GM19397 (cell line): ENCODE data around the gene SSBP3.

Experiments
- ATAC-seq: cut with Tn5 transposase; IDR thresholded peaks from one replicate; pipeline ENCODE4 v1.9.1; 2021; ENCODE audit warnings: mild to moderate bottlenecking, moderate library complexity; ENCODE audit not compliant: unreplicated experiment

Gene SSBP3

DNA sequence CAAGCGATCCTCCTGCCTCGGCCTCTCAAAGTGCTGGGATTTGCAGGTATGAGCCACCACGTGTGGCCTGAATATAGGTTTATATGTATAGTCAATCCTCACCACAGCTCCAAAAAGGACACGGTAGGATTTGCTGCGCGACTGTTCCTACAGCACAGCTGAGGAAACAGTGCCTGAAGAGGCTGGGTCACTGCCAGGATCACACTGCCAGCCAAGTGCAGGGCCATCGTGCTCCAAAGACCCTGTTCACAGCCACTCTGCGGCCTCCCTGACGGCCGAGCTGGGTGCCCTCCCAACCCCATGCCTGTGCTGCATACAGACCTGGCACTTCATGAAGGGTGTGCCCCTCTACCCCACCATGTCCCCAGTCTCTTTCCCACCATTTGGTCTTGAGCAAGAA is 134.9 kb downstream of the SSBP3 start:
- no peak for ATAC-seq

- no peak for ATAC-seq
Measured at GRCh38 chr1:54270543-54270942, 135.7 kb downstream of the SSBP3 start.

DNA sequence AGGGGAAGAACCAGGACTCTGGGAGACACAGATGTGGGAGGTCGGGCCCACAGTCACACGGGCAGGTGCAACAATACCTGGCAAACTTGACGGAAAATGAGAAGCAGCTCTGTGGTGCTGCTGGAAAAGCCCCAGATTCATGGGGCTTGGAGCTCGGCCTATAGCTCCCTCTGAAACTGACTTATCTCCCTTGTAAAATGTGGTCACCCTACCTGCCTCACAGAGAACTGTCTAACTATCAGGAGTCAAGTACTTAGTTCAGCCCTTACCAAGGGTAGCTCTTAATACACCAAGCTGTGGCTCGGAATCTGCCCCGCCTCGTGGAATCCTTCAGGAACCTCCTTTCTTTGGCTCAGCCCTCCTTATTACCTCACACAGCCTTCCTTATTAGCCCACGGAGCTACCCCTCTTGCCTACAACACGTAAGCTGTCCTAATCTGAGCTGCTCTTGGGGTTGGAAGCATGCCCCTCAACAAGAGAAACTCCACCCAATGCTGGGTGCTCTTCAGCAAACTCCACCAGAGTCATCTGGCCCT is 137.4 kb downstream of the SSBP3 start:
- ATAC-seq: no peak

DNA sequence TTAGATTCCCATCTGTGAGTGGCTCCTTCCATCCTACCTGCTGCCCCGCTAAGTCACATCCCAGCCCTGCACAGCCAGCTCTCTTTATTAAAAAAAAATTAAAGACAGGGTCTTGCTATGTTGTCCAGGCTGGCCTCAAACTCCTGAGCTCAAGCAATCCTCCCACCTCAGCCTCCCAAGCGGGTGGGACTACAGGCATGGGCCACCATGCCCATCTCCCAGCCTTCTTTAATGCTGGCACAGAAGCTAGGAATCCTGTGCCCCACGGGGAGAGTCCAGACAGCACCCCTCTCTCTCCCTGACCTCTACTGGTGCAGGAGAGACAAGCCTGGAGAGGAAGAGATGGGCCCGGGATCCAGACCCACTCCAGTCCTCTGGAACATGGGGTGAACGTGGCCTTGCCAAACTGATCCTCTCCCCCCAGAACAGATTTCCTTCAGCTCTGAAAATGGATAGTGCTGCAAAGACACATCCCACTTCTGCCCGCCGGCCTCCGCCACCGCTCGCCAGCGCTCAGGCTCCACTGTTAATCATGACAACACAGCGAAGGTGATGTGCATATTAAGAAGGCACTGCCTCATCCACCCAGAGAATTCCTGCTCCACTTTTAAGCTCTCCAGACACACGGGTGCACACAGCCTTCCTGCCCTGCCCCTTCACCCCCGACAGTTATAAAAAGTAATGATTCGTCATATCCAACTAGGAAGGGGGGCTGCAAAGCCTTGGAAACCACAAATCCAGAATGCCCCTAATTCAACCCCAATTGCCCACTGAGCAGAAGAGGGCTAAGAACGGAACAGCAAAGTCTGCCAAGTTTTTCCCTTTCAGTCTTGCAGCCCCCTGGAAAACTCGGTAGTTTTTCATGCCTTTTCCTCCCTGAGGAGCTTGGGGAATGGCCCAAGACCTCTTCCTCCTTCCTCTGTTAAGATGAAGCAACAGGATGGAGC is 138.1 kb downstream of the SSBP3 start:
- ATAC-seq: no peak

- ATAC-seq: no peak
Measured at GRCh38 chr1:54266908-54267307, 139.3 kb downstream of the SSBP3 start.

- no peak for ATAC-seq
Measured at GRCh38 chr1:54266195-54266594, 140.0 kb downstream of the SSBP3 start.

DNA sequence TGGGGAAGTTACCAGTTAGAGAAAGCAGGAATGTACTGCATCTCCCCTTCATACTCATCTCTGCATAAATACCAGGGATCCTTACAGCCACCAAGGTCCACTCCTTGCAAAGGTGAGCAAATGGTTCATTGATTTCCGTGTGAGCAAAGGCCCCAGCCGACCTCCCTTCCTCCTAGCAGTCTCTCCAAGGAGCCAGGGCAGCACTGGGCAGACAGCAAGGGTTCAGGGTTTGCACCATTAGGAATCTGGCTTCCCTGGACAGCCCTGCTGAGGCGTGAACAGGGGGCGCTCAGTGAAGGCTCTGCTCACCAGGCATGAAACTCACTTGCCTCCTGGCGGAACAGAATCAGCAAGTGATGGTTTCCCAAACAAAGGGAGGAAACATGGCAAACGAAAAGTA is 140.5 kb downstream of the SSBP3 start:
- ATAC-seq: no peak

DNA sequence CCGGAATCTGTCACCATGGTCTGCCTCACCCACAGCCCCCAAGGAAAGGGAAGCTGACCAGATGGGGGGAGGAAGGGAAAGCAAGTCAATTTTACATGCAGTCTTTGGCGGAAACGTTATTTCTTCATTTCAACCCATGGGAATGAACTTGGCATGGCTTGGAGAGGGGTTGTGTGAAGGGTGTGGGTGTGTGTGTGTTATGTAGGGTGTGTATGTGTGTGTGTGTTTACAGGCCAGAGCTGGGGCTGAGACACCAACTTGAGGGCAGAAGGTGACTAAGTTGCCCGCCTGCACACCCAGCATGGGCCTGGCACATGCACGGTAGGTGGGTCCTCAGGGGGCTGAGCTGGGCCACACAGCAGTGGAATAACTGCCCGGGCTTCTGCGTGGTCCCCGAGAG is 141.1 kb downstream of the SSBP3 start:
- ATAC-seq: no peak

DNA sequence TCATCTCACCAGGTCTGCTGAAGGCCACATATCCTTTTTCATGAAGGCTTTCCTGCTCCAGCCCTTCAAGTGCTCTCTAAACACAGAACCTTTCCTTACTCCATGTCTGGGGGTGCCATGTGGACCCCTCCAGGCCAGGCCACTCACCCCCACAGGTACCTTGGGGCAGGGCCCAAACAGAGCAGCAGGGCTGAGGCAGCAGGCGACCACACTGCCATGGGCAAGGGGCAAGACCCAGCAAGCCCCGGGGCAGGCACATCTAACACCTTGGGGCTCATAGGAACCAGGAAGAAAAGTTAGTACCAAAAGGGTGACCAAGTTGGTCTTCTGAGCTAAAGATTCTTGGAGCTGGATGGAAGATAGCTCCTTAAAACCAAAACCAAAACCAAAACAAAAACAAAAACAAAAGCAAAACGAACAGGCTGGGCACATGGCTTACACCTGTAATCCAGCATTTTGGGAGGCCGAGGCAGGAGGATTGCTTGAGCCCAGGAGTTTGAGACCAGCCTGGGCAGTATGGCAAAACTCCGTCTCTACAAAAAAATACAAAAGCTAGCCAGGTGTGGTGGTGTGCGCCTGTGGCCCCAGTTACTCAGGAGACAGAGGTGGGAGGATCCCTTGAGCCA is 142.5 kb downstream of the SSBP3 start:
- no peak for ATAC-seq

GRCh38 chr1:54262244-54262643 is 143.9 kb downstream of the SSBP3 start:
- ATAC-seq: no peak

DNA sequence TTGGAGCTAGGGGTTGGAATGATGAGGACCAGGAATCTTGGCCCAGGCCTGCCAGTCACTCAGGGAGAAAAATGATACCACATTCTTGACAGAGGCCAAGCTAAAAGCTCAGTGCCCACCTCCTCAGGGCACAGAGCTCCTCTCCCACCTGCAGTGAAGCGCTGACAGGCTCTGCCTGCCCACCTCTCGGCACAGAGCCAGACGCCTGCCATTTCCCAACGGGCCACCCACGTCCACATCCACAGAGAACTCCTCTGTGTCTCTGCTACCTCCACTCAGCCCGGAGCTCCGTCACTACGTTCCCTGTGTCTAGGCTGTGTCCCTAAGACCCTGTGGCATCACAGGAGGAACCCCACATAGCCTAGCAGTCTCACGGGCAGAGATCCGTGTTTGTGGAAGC is 145.4 kb downstream of the SSBP3 start:
- no peak for ATAC-seq

- no peak for ATAC-seq
Measured at GRCh38 chr1:54259546-54260140, 146.6 kb downstream of the SSBP3 start.

DNA sequence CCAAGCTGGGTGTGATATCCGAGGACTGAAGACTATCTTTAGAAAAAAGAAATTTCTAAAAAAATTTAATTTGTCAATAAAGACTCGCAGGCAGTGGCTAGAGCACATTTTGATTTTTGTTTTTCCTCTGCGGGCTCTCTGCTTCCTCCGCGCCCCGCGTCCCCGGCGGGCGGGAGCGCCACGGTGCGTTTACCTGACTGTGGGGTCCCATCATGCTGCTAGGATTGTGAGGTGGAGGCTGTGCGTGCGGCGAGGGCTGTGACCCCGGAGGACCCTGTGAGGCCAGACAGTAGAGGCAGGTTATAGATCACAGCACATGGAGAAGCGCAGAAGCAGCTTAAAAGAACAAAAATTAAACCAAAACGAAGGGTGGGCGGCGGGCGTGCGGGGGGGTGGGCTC is 148.3 kb downstream of the SSBP3 start:
- no peak for ATAC-seq

DNA sequence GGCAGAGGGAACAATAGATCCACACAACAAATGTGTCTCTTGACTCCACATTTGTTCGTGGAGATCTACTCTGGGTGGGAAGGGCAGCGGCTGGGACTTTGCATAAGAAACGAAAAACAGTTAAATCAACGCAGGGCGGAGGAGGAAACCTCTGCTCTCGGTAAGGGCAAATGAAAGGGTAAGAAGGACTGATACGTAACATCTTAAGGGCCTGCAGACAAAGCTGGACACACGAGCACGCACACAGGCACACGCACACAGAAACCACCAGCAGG is 148.9 kb downstream of the SSBP3 start:
- no peak for ATAC-seq

- no peak for ATAC-seq
Measured at GRCh38 chr1:54256522-54257345, 149.5 kb downstream of the SSBP3 start.

GRCh38 chr1:54255026-54255702 is 151.0 kb downstream of the SSBP3 start:
- no peak for ATAC-seq

- no peak for ATAC-seq
Measured at GRCh38 chr1:54254055-54254454, 152.1 kb downstream of the SSBP3 start.

DNA sequence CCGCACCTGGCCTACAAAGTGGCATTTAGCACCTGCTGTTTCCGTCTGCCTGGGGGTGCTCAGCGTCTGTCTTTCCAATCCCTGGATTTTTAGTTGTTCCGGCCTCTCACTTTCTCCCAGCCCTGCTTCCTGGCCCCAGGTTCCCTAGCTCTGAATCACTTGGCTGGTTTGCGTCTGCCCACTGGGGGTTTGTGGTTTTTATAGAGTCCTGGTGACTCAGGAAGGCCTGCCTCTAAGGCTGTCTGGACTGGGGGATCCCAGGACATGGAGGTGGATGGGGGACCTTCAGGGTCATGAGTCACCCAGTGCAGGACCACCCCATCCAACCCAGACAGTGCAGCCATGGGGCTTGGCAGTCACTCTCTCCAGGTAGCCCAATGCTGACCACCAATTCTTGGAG is 152.7 kb downstream of the SSBP3 start:
- no peak for ATAC-seq

DNA sequence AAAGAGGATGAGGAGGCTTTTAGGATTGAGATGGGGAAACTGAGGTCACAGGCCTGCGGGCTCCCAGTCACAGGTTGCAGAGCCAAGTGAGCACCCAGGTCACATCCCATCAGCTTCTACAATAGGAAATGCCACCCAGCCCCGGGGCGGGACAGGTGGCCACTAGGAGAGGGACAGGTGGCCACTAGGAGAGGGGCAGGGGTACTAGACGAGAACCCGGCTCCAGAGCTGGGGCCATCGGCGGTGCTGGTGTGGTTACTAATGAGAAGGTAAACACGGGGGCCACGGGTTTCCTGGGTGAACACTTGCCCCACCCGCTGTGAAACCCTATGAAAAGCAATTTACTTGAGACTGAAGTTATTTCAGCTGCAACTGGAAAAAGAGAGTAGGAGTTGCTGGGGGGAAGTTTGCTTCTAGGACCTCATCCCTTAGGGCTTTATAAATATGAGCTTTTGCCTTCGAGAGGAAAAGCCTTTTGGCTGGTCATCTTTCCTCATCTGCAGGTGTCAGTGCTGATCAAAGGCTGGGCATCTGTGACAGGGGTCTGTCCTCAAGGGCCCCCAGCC is 153.7 kb downstream of the SSBP3 start:
- ATAC-seq: no peak

- ATAC-seq: no peak
Measured at GRCh38 chr1:54250670-54251069, 155.5 kb downstream of the SSBP3 start.
